Activated naive CD4-positive, alpha-beta T cell treated with anti-CD3 and anti-CD28 coated beads, Interleukin-2, amount 50 U/mL, for 24 hours (primary cell): ENCODE results near the gene RTF1.
"Not testable (repeated sequence)": the region's sequence is repeated elsewhere in the genome, so short reads cannot be mapped to it uniquely, and the experiment has no call there.

Source experiments
- H3K27ac Mint-ChIP-seq: one replicate; pipeline ENCODE4 v1.8.0; 2021; ENCODE audit warnings: mild to moderate bottlenecking, mixed read lengths
- H3K27me3 Mint-ChIP-seq: one replicate; pipeline ENCODE4 v1.8.0; 2021; ENCODE audit warnings: mixed read lengths
- H3K36me3 Mint-ChIP-seq: one replicate; pipeline ENCODE4 v1.8.0; 2021; ENCODE audit warnings: mixed read lengths
- H3K4me1 Mint-ChIP-seq: one replicate; pipeline ENCODE4 v1.8.0; 2021; ENCODE audit warnings: mixed read lengths
- H3K4me3 Mint-ChIP-seq: one replicate; pipeline ENCODE4 v1.8.0; 2021; ENCODE audit warnings: mild to moderate bottlenecking, mixed read lengths
- H3K9me3 Mint-ChIP-seq: one replicate; pipeline ENCODE4 v1.8.0; 2021; ENCODE audit warnings: mixed read lengths

RTF1 gene

GRCh38 chr15:41416742-41417417 lies at the start of gene RTF1:
TSS of gene RTF1 (plus strand) at chr15:41417095. CDS start at chr15:41417116, 21 bp downstream.
- Mint-ChIP-seq H3K27ac (peak within 1 kb of the TSS; percentile 97), H3K9me3 (no peaks in the 10 kb centered on the region), H3K4me3 (peak within 1 kb of the TSS; percentile 98), H3K36me3 (peaks cover 3% of the 10 kb centered on the region), H3K4me1 (peaks cover 50% of the 10 kb centered on the region), H3K27me3 (no peaks in the 10 kb centered on the region)

GRCh38 chr15:41367418-41367817 lies 49.5 kb upstream of the RTF1 start:
- Mint-ChIP-seq H3K36me3 (peaks cover 2% of the 10 kb centered on the region), H3K27me3 (no peaks in the 10 kb centered on the region), H3K4me1 (no peaks in the 10 kb centered on the region), H3K27ac (no peak overlapping the region), H3K9me3 (no peaks in the 10 kb centered on the region), H3K4me3 (no peak overlapping the region)

GRCh38 chr15:41377978-41378377 lies 38.9 kb upstream of the RTF1 start:
- Mint-ChIP-seq H3K9me3 (no peaks in the 10 kb centered on the region), H3K27ac (no peak overlapping the region), H3K4me3 (no peak overlapping the region), H3K36me3 (no peaks in the 10 kb centered on the region), H3K27me3 (no peaks in the 10 kb centered on the region), H3K4me1 (no peaks in the 10 kb centered on the region)

- not testable (repeated sequence) for H3K27me3 Mint-ChIP-seq, H3K27ac Mint-ChIP-seq, H3K9me3 Mint-ChIP-seq, H3K36me3 Mint-ChIP-seq, H3K4me3 Mint-ChIP-seq, H3K4me1 Mint-ChIP-seq
These were observed 32.7 kb upstream of the RTF1 start for GRCh38 chr15:41383974-41384749.

- H3K27ac Mint-ChIP-seq: no peak overlapping the region
- peaks cover 3% of the 10 kb centered on the region for H3K36me3 Mint-ChIP-seq
These were observed 29.2 kb upstream of the RTF1 start for GRCh38 chr15:41387646-41388045.

GRCh38 chr15:41392659-41393058 lies 24.2 kb upstream of the RTF1 start:
- Mint-ChIP-seq H3K4me3 (no peak overlapping the region), H3K27ac (no peak overlapping the region), H3K27me3 (no peaks in the 10 kb centered on the region), H3K9me3 (no peaks in the 10 kb centered on the region), H3K36me3 (peaks cover 14% of the 10 kb centered on the region), H3K4me1 (peaks cover 29% of the 10 kb centered on the region)

More at GRCh38 chr15:41387646-41388045, 29.2 kb upstream of the RTF1 start:
- Mint-ChIP-seq H3K27me3 (no peaks in the 10 kb centered on the region), H3K9me3 (no peaks in the 10 kb centered on the region), H3K4me3 (no peak overlapping the region), H3K4me1 (peaks cover 7% of the 10 kb centered on the region)

- H3K4me3 Mint-ChIP-seq: peak overlapping the region; percentile 48
These were observed 22.0 kb upstream of the RTF1 start for GRCh38 chr15:41394924-41395323.

GRCh38 chr15:41396111-41396510 lies 20.8 kb upstream of the RTF1 start:
- Mint-ChIP-seq H3K27ac (no peak overlapping the region), H3K9me3 (no peaks in the 10 kb centered on the region), H3K27me3 (no peaks in the 10 kb centered on the region), H3K4me1 (peaks cover 36% of the 10 kb centered on the region), H3K4me3 (no peak overlapping the region), H3K36me3 (peaks cover 15% of the 10 kb centered on the region)

More at GRCh38 chr15:41394924-41395323, 22.0 kb upstream of the RTF1 start:
- H3K36me3 Mint-ChIP-seq: peaks cover 14% of the 10 kb centered on the region
- H3K9me3 Mint-ChIP-seq: no peaks in the 10 kb centered on the region
- H3K27ac Mint-ChIP-seq: peak overlapping the region; percentile 19
- H3K27me3 Mint-ChIP-seq: no peaks in the 10 kb centered on the region
- H3K4me1 Mint-ChIP-seq: peaks cover 32% of the 10 kb centered on the region

GRCh38 chr15:41401904-41402267 lies 15.0 kb upstream of the RTF1 start:
- no peaks in the 10 kb centered on the region for H3K27me3 Mint-ChIP-seq
- peaks cover 3% of the 10 kb centered on the region for H3K36me3 Mint-ChIP-seq
- peak overlapping the region; percentile 90 for H3K4me3 Mint-ChIP-seq

GRCh38 chr15:41407341-41407740 lies 9.6 kb upstream of the RTF1 start:
- peaks cover 14% of the 10 kb centered on the region for H3K4me1 Mint-ChIP-seq
- H3K4me3 Mint-ChIP-seq: no peak overlapping the region
- peaks cover 4% of the 10 kb centered on the region for H3K36me3 Mint-ChIP-seq
- no peaks in the 10 kb centered on the region for H3K9me3 Mint-ChIP-seq
- H3K27me3 Mint-ChIP-seq: no peaks in the 10 kb centered on the region
- H3K27ac Mint-ChIP-seq: no peak overlapping the region

More at GRCh38 chr15:41401904-41402267, 15.0 kb upstream of the RTF1 start:
- Mint-ChIP-seq H3K9me3 (no peaks in the 10 kb centered on the region), H3K27ac (peak overlapping the region; percentile 92), H3K4me1 (peaks cover 21% of the 10 kb centered on the region)

- Mint-ChIP-seq H3K36me3 (peaks cover 4% of the 10 kb centered on the region), H3K4me1 (peaks cover 10% of the 10 kb centered on the region), H3K4me3 (no peak overlapping the region), H3K9me3 (no peaks in the 10 kb centered on the region), H3K27me3 (no peaks in the 10 kb centered on the region), H3K27ac (no peak overlapping the region)
These were observed 8.7 kb upstream of the RTF1 start for GRCh38 chr15:41408234-41408641.

GRCh38 chr15:41411031-41411430 lies 5.9 kb upstream of the RTF1 start:
- Mint-ChIP-seq H3K27me3 (no peaks in the 10 kb centered on the region), H3K9me3 (no peaks in the 10 kb centered on the region), H3K36me3 (peaks cover 6% of the 10 kb centered on the region), H3K4me3 (no peak overlapping the region), H3K4me1 (peaks cover 11% of the 10 kb centered on the region), H3K27ac (no peak overlapping the region)

- no peak overlapping the region for H3K27ac Mint-ChIP-seq
- peaks cover 6% of the 10 kb centered on the region for H3K36me3 Mint-ChIP-seq
- H3K4me3 Mint-ChIP-seq: no peak overlapping the region
- no peaks in the 10 kb centered on the region for H3K27me3 Mint-ChIP-seq
- peaks cover 15% of the 10 kb centered on the region for H3K4me1 Mint-ChIP-seq
- H3K9me3 Mint-ChIP-seq: no peaks in the 10 kb centered on the region
These were observed 5.5 kb upstream of the RTF1 start for GRCh38 chr15:41411441-41411840.

- Mint-ChIP-seq H3K27ac (peak overlapping the region; percentile 97), H3K4me1 (peaks cover 50% of the 10 kb centered on the region), H3K27me3 (no peaks in the 10 kb centered on the region), H3K9me3 (no peaks in the 10 kb centered on the region), H3K4me3 (peak overlapping the region; percentile 98), H3K36me3 (peaks cover 3% of the 10 kb centered on the region)
These were observed 660 bp upstream of the RTF1 start for GRCh38 chr15:41416128-41416741.

- Mint-ChIP-seq H3K27me3 (no peaks in the 10 kb centered on the region), H3K9me3 (no peaks in the 10 kb centered on the region), H3K4me1 (peaks cover 54% of the 10 kb centered on the region), H3K27ac (peak overlapping the region; percentile 67), H3K4me3 (peak overlapping the region; percentile 98), H3K36me3 (peaks cover 3% of the 10 kb centered on the region)
These were observed 712 bp downstream of the RTF1 start for GRCh38 chr15:41417418-41418195.
